GM23338 (cell line): ENCODE results near the gene EYS.

Source experiments
- CREB1 ChIP-seq: fragments of 250-450 bp; sonication (Bioruptor Pico); IDR thresholded peaks from 2 replicates; pipeline ENCODE4 v1.5.0; 2020; ENCODE audit warnings: low read depth, mild to moderate bottlenecking, moderate library complexity
- CTCF ChIP-seq, 2 experiments: fragments of 200-600 bp in 1 of 2; sonication (generic) in 1 of 2; conservative IDR thresholded peaks; 2 replicates each; pipeline versions ENCODE4 v1.5.1 to v1.6.1; 2016 to 2017; ENCODE audit warnings: antibody characterized with exemption in 2 of 2, low read depth in 2 of 2, mild to moderate bottlenecking in 2 of 2, moderate library complexity in 1 of 2
- ETS1 ChIP-seq: IDR thresholded peaks from 2 replicates; pipeline ENCODE4 v1.6.1; 2016; ENCODE audit warnings: antibody characterized with exemption
- EZH2 ChIP-seq: fragments of 200-600 bp; sonication (generic); IDR thresholded peaks from one replicate; pipeline ENCODE4 v1.8.0; 2017; ENCODE audit warnings: antibody characterized with exemption, mild to moderate bottlenecking, low read depth; ENCODE audit not compliant: unreplicated experiment
- EZH2phosphoT487 ChIP-seq: fragments of 200-600 bp; sonication (generic); IDR thresholded peaks from one replicate; pipeline ENCODE4 v1.8.1; 2018; ENCODE audit warnings: antibody characterized with exemption; ENCODE audit not compliant: unreplicated experiment
- JUNB ChIP-seq: IDR thresholded peaks from one replicate; pipeline ENCODE4 v1.6.1; 2016; ENCODE audit warnings: antibody characterized with exemption; ENCODE audit not compliant: unreplicated experiment
- NANOG ChIP-seq: IDR thresholded peaks from 2 replicates; pipeline ENCODE4 v1.6.1; 2016; ENCODE audit warnings: antibody characterized with exemption, borderline replicate concordance
- POLR2AphosphoS5 ChIP-seq: IDR thresholded peaks from 2 replicates; pipeline ENCODE4 v1.6.1; 2016; ENCODE audit warnings: antibody characterized with exemption, low read depth
- STAT1 ChIP-seq: IDR thresholded peaks from one replicate; pipeline ENCODE4 v1.6.1; 2016; ENCODE audit warnings: antibody characterized with exemption; ENCODE audit not compliant: unreplicated experiment
- ZNF114 ChIP-seq: fragments of 250-450 bp; sonication (Bioruptor Pico); IDR thresholded peaks from 2 replicates; pipeline ENCODE4 v1.5.0; 2020; ENCODE audit warnings: mild to moderate bottlenecking, moderate library complexity
- ZNF331 ChIP-seq: fragments of 250-450 bp; sonication (Bioruptor Pico); IDR thresholded peaks from 2 replicates; pipeline ENCODE4 v1.5.0; 2020; ENCODE audit warnings: low read depth, mild to moderate bottlenecking, moderate library complexity
- TF ChIP-seq, protein P1 (sequence below): IDR thresholded peaks from one replicate; pipeline ENCODE4 v1.6.1; 2018; ENCODE audit warnings: antibody characterized with exemption; ENCODE audit not compliant: unreplicated experiment
- TF ChIP-seq, protein P2 (sequence below): fragments of 250-450 bp; sonication (Bioruptor Pico); IDR thresholded peaks from 2 replicates; pipeline ENCODE4 v1.5.0; 2020; ENCODE audit warnings: mild to moderate bottlenecking, moderate library complexity

- TF ChIP-seq CTCF (conservative IDR thresholded peaks at IDR 0.05; ENCODE audit: low read depth in 2 of 2) (no peak), EZH2 (no peak), POLR2AphosphoS5 (no peak), STAT1 (no peak), NANOG (no peak), CREB1 (CRISPR knock-in tag) (no peak), ETS1 (no peak), EZH2phosphoT487 (no peak), ZNF114 (CRISPR knock-in tag) (no peak), JUNB (no peak), ZNF331 (CRISPR knock-in tag) (no peak)
- TF ChIP-seq, protein P1, sequence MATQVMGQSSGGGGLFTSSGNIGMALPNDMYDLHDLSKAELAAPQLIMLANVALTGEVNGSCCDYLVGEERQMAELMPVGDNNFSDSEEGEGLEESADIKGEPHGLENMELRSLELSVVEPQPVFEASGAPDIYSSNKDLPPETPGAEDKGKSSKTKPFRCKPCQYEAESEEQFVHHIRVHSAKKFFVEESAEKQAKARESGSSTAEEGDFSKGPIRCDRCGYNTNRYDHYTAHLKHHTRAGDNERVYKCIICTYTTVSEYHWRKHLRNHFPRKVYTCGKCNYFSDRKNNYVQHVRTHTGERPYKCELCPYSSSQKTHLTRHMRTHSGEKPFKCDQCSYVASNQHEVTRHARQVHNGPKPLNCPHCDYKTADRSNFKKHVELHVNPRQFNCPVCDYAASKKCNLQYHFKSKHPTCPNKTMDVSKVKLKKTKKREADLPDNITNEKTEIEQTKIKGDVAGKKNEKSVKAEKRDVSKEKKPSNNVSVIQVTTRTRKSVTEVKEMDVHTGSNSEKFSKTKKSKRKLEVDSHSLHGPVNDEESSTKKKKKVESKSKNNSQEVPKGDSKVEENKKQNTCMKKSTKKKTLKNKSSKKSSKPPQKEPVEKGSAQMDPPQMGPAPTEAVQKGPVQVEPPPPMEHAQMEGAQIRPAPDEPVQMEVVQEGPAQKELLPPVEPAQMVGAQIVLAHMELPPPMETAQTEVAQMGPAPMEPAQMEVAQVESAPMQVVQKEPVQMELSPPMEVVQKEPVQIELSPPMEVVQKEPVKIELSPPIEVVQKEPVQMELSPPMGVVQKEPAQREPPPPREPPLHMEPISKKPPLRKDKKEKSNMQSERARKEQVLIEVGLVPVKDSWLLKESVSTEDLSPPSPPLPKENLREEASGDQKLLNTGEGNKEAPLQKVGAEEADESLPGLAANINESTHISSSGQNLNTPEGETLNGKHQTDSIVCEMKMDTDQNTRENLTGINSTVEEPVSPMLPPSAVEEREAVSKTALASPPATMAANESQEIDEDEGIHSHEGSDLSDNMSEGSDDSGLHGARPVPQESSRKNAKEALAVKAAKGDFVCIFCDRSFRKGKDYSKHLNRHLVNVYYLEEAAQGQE = no peak
- TF ChIP-seq, protein P2, sequence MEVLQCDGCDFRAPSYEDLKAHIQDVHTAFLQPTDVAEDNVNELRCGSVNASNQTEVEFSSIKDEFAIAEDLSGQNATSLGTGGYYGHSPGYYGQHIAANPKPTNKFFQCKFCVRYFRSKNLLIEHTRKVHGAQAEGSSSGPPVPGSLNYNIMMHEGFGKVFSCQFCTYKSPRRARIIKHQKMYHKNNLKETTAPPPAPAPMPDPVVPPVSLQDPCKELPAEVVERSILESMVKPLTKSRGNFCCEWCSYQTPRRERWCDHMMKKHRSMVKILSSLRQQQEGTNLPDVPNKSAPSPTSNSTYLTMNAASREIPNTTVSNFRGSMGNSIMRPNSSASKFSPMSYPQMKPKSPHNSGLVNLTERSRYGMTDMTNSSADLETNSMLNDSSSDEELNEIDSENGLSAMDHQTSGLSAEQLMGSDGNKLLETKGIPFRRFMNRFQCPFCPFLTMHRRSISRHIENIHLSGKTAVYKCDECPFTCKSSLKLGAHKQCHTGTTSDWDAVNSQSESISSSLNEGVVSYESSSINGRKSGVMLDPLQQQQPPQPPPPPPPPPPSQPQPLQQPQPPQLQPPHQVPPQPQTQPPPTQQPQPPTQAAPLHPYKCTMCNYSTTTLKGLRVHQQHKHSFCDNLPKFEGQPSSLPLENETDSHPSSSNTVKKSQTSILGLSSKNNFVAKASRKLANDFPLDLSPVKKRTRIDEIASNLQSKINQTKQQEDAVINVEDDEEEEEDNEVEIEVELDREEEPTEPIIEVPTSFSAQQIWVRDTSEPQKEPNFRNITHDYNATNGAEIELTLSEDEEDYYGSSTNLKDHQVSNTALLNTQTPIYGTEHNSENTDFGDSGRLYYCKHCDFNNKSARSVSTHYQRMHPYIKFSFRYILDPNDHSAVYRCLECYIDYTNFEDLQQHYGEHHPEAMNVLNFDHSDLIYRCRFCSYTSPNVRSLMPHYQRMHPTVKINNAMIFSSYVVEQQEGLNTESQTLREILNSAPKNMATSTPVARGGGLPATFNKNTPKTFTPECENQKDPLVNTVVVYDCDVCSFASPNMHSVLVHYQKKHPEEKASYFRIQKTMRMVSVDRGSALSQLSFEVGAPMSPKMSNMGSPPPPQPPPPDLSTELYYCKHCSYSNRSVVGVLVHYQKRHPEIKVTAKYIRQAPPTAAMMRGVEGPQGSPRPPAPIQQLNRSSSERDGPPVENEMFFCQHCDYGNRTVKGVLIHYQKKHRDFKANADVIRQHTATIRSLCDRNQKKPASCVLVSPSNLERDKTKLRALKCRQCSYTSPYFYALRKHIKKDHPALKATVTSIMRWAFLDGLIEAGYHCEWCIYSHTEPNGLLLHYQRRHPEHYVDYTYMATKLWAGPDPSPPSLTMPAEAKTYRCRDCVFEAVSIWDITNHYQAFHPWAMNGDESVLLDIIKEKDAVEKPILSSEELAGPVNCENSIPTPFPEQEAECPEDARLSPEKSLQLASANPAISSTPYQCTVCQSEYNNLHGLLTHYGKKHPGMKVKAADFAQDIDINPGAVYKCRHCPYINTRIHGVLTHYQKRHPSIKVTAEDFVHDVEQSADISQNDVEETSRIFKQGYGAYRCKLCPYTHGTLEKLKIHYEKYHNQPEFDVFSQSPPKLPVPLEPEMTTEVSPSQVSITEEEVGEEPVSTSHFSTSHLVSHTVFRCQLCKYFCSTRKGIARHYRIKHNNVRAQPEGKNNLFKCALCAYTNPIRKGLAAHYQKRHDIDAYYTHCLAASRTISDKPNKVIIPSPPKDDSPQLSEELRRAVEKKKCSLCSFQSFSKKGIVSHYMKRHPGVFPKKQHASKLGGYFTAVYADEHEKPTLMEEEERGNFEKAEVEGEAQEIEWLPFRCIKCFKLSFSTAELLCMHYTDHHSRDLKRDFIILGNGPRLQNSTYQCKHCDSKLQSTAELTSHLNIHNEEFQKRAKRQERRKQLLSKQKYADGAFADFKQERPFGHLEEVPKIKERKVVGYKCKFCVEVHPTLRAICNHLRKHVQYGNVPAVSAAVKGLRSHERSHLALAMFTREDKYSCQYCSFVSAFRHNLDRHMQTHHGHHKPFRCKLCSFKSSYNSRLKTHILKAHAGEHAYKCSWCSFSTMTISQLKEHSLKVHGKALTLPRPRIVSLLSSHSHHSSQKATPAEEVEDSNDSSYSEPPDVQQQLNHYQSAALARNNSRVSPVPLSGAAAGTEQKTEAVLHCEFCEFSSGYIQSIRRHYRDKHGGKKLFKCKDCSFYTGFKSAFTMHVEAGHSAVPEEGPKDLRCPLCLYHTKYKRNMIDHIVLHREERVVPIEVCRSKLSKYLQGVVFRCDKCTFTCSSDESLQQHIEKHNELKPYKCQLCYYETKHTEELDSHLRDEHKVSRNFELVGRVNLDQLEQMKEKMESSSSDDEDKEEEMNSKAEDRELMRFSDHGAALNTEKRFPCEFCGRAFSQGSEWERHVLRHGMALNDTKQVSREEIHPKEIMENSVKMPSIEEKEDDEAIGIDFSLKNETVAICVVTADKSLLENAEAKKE (CRISPR knock-in tag) = no peak
Observed at GRCh38 chr6:64672131-64672530, 1034.9 kb downstream of the EYS start.
